ENCODE measurements around the gene GRHL3. TPM values are rescaled to one million over a fixed set of nuclear protein-coding genes. Genes with fewer than 3 reads are reported as not detected.

GRHL3 gene
- total RNA-seq, 2 experiments from 2014 or later = not detected

DNA sequence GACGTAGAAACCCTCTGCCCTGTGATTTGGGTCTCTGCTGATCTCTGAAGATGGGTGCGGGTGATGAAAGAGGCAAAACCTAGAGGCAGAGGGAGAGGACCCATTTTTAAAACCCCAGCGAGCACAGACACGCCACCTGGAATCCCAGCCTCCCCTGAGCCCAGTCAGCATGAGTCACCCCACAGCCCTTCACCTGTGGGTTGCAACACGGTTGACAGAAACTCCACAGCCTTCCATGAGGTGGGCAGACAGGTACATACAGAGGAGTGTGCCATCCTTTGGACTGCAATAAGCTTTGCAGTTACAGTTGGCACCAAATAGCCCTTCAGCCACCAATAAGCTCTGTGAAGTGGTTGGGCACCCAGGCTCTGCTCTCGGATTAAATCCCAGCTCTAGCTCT lies 2.1 kb upstream of the GRHL3 start:
- H3K4me1 Mint-ChIP-seq (ENCODE audit: low read depth) = peaks cover 34% of the 10 kb centered on the region
- DNase-seq (no peak), ATAC-seq (no peak)
- H3K27ac Mint-ChIP-seq = no peak overlapping the region
- intact Hi-C loops (cut with micrococcal nuclease) = no loop called here
- TF ChIP-seq, protein P1, sequence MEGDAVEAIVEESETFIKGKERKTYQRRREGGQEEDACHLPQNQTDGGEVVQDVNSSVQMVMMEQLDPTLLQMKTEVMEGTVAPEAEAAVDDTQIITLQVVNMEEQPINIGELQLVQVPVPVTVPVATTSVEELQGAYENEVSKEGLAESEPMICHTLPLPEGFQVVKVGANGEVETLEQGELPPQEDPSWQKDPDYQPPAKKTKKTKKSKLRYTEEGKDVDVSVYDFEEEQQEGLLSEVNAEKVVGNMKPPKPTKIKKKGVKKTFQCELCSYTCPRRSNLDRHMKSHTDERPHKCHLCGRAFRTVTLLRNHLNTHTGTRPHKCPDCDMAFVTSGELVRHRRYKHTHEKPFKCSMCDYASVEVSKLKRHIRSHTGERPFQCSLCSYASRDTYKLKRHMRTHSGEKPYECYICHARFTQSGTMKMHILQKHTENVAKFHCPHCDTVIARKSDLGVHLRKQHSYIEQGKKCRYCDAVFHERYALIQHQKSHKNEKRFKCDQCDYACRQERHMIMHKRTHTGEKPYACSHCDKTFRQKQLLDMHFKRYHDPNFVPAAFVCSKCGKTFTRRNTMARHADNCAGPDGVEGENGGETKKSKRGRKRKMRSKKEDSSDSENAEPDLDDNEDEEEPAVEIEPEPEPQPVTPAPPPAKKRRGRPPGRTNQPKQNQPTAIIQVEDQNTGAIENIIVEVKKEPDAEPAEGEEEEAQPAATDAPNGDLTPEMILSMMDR (IDR thresholded peaks at IDR 0.05) = no peak
- no peak overlapping the region for H3K4me3 Mint-ChIP-seq
- CTCF ChIA-PET = interaction anchor here (2.8 kb wide), 1 partner anchor 75 kb away, joined by 9 read pairs; no protein-coding TSS in a partner anchor
- POLR2A ChIA-PET = no interaction called here
- no peaks in the 10 kb centered on the region for H3K36me3 Mint-ChIP-seq (ENCODE audit: low read depth)
- H3K9me3 Mint-ChIP-seq = no peaks in the 10 kb centered on the region
- H3K27me3 Mint-ChIP-seq = peaks cover 44% of the 10 kb centered on the region

DNA sequence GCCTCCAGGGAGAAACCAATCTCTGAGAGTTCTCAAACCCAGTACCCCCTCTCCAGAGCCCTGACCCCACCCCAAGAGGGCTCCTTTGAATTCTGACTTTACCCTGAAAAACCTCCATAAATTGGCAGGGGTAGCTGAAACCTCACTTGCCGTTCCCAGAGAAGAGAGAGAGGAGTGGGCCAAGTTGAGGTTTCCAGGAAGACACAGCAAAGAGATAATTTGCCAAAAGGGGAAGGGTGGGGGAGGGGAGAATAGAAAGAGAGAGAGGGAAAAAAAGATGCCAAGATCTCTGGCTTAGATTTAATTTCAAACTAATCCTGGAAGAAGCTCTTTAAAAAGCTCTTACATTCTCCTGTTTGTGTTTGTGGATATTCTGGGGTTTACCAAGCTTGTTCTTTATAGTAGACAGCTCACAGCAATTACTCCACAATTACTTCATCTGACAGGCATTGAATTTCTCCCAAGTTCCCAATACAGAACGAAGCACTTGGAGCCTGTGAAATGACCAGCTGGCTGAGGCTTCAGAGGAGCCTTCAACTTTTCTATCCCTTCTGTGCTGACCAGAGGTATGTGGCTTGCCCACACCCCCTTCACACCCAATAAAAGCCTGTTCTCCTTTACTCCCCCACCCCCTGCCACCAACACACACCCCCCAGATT lies 1.1 kb upstream of the GRHL3 start:
- DNase-seq (no peak), ATAC-seq (no peak)
- Mint-ChIP-seq H3K27ac (no peak overlapping the region), H3K9me3 (no peaks in the 10 kb centered on the region), H3K36me3 (ENCODE audit: low read depth) (no peaks in the 10 kb centered on the region), H3K4me3 (no peak overlapping the region), H3K27me3 (peaks cover 51% of the 10 kb centered on the region), H3K4me1 (ENCODE audit: low read depth) (peaks cover 41% of the 10 kb centered on the region)
- ChIA-PET POLR2A (no interaction called here), CTCF (interaction anchor here (1.0 to 2.8 kb wide), 2 partner anchors 74 to 119 kb away, joined by 4 to 9 read pairs; no protein-coding TSS in a partner anchor)
- TF ChIP-seq, protein P1 (IDR thresholded peaks at IDR 0.05) = no peak
- intact Hi-C loops (cut with micrococcal nuclease) = no loop called here

DNA sequence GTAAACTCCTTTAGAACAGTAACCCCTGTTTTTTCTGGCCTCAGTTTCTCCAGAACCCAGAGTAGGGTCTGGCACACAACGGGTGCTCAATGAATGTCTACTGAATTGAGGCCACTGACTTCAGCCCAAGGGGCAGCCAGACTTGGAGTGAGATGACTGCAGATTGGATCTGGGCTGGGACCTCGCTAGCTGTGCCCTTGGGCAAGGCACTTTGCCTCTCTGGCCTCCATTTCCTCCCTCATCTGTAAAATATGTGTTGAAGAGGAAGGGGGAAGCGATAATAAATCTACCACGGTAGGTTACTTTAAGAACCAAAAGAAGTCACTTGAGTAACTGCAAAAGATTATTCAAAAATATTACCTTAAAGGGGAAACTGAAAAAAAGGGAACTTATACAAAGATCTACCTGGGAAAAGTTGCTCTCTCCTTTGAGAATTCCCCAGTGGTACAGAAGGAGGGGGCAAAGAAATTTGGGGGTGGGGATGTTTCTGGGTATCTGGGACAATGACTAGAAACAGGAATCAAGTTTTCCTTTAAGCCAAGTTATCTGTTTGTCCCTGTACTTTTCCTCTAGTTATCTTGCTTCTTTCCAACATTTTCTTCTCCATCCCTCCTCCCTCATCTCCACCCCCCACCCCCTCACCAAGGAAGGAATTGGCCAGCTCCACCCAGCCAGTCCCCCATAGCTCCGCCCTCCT lies 394 bp upstream of the GRHL3 start:
- TF ChIP-seq, protein P1 (IDR thresholded peaks at IDR 0.05) = no peak
- Mint-ChIP-seq H3K27ac (no peak overlapping the region), H3K4me3 (no peak overlapping the region), H3K36me3 (ENCODE audit: low read depth) (no peaks in the 10 kb centered on the region), H3K4me1 (ENCODE audit: low read depth) (peaks cover 41% of the 10 kb centered on the region), H3K9me3 (no peaks in the 10 kb centered on the region), H3K27me3 (peaks cover 55% of the 10 kb centered on the region)
- ChIA-PET CTCF (interaction anchor here (0.8 to 1.5 kb wide), 4 partner anchors 10 to 120 kb away, joined by 3 to 4 read pairs (median 4); no protein-coding TSS in a partner anchor), POLR2A (no interaction called here)
- DNase-seq (no peak), ATAC-seq (no peak)
- intact Hi-C loops (cut with micrococcal nuclease) = no loop called here

DNA sequence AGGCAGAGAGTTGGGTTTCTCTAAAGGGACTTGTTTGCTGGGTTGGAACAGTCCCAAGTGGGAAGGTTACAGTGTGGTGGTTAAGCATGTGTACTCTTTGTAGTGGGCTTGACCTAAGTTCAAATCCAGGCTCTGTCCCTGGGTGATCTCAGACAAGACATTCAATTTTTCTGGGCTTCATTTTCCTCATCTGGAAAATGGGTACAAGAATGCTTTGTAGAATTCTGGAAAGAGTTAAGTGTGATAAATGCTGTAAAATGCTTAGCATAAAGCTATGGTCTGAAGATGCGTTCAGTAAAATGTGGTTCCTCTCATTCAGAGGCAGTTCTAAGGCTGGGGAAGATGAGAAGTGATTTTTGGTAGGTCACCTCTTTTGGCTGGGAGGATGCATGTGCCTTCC lies 805 bp downstream of the GRHL3 start:
- Mint-ChIP-seq H3K4me3 (no peak overlapping the region), H3K9me3 (no peaks in the 10 kb centered on the region), H3K27ac (no peak overlapping the region), H3K36me3 (ENCODE audit: low read depth) (no peaks in the 10 kb centered on the region), H3K4me1 (ENCODE audit: low read depth) (peaks cover 41% of the 10 kb centered on the region), H3K27me3 (peaks cover 61% of the 10 kb centered on the region)
- ChIA-PET CTCF (interaction anchor here (1.1 to 3.7 kb wide), 7 partner anchors 9 to 249 kb away, joined by 3 to 29 read pairs (median 5); no protein-coding TSS in a partner anchor), POLR2A (no interaction called here)
- no peak for ATAC-seq
- TF ChIP-seq, protein P1 (IDR thresholded peaks at IDR 0.05) = no peak
- no peak for DNase-seq
- intact Hi-C loops (cut with micrococcal nuclease) = loop anchor here (5.0 kb wide), 1 partner anchor 72 kb away; no protein-coding TSS in a partner anchor

DNA sequence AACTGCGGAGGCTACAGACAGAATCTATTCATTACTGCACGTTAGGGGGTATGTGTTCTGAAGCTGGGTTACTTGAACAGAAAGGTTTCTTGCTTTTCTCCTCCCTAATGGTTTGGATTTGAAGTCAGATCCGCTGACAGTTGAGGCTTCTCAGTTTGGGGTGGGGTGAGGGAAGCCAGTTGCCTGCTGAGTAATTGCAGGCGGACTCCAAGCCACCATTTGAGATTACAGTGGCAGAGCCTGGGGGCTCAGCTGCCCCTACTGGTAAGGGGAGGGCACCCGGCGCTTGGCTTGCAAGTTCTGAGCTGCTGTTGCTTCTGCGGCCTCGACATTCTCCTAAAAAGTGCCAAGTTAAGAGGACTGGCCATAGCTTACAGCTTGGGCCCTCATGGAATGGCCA lies 2.0 kb downstream of the GRHL3 start:
- intact Hi-C loops (cut with micrococcal nuclease) = loop anchor here (5.0 kb wide), 1 partner anchor 71 kb away; no protein-coding TSS in a partner anchor
- DNase-seq (peak; percentile 24), ATAC-seq (no peak)
- H3K27ac Mint-ChIP-seq = no peak overlapping the region
- no peaks in the 10 kb centered on the region for H3K9me3 Mint-ChIP-seq
- peaks cover 69% of the 10 kb centered on the region for H3K27me3 Mint-ChIP-seq
- CTCF ChIA-PET = interaction anchor here (1.2 to 3.7 kb wide), 7 partner anchors 10 to 171 kb away, joined by 3 to 29 read pairs (median 7); no protein-coding TSS in a partner anchor
- H3K36me3 Mint-ChIP-seq (ENCODE audit: low read depth) = no peaks in the 10 kb centered on the region
- peak overlapping the region; percentile 41 for H3K4me3 Mint-ChIP-seq
- TF ChIP-seq, protein P1 (IDR thresholded peaks at IDR 0.05) = no peak
- POLR2A ChIA-PET = interaction anchor here (1.3 to 1.4 kb wide), 3 partner anchors 9 to 131 kb away, joined by 3 to 5 read pairs (median 3); no protein-coding TSS in a partner anchor
- peaks cover 41% of the 10 kb centered on the region for H3K4me1 Mint-ChIP-seq (ENCODE audit: low read depth)

Measured in activated CD8-positive, alpha-beta T cell treated with anti-CD3 and anti-CD28 coated beads for 36 hours (primary cell).